K562 (cell line): ENCODE results near the gene PALMD. TPM values are rescaled to one million over a fixed set of nuclear protein-coding genes. Genes with fewer than 3 reads are reported as not detected.

Experiments
- ARID4B ChIP-seq: sonication (generic); formaldehyde crosslinking; IDR thresholded peaks from 2 replicates; pipeline ENCODE4 v1.8.0; 2022; ENCODE audit warnings: mild to moderate bottlenecking, missing genetic modification reagents
- CC2D1A ChIP-seq: fragments of 450-650 bp; IDR thresholded peaks from 2 replicates; pipeline ENCODE4 v1.6.1; 2017; ENCODE audit warnings: mild to moderate bottlenecking
- DDX20 ChIP-seq: fragments of 450-650 bp; IDR thresholded peaks from 2 replicates; pipeline ENCODE4 v1.6.1; 2016; ENCODE audit warnings: missing genetic modification characterization, low read depth, mild to moderate bottlenecking, missing compliant biosample characterization, moderate library complexity
- ELF1 ChIP-seq: fragments of 200-800 bp; sonication (Bioruptor generic); IDR thresholded peaks from 2 replicates; pipeline ENCODE4 v1.6.1; 2016; ENCODE audit warnings: missing genetic modification characterization, missing compliant biosample characterization
- NR2F6 ChIP-seq: fragments of 450-650 bp; formaldehyde crosslinking; IDR thresholded peaks from 2 replicates; pipeline ENCODE4 v1.4.0; 2020; ENCODE audit warnings: mild to moderate bottlenecking
- PHF20 ChIP-seq: fragments of 450-650 bp; IDR thresholded peaks from 2 replicates; pipeline ENCODE4 v1.6.1; 2018; ENCODE audit not compliant: partially characterized antibody
- PTRF ChIP-seq: fragments of 450-650 bp; IDR thresholded peaks from 2 replicates; pipeline ENCODE4 v1.6.1; 2016; ENCODE audit warnings: mild to moderate bottlenecking, missing genetic modification characterization, missing compliant biosample characterization
- SMAD4 ChIP-seq: fragments of 250-450 bp; sonication (Bioruptor Pico); conservative IDR thresholded peaks from 2 replicates; pipeline ENCODE4 v1.8.0; 2021; ENCODE audit warnings: inconsistent platforms, mild to moderate bottlenecking, moderate library complexity
- XRCC5 ChIP-seq: fragments of 200-400 bp; formaldehyde crosslinking; IDR thresholded peaks from 2 replicates; pipeline ENCODE4 v1.6.1; 2017; ENCODE audit warnings: low read depth, mild to moderate bottlenecking, low read length
- ZBTB40 ChIP-seq, 2 experiments: fragments of 450-650 bp in 1 of 2; sonication (generic) in 1 of 2; formaldehyde crosslinking in 1 of 2; IDR thresholded peaks; 2 replicates each; pipeline versions ENCODE4 v1.7.1 to v1.9.0; 2016 to 2022; ENCODE audit warnings: inconsistent platforms in 1 of 2, mild to moderate bottlenecking in 1 of 2, missing genetic modification reagents in 1 of 2
- ZFPM2 ChIP-seq: fragments of 250-450 bp; sonication (Bioruptor Pico); IDR thresholded peaks from 2 replicates; pipeline ENCODE4 v1.5.1; 2022; ENCODE audit warnings: mild to moderate bottlenecking
- ZNF282 ChIP-seq: sonication (generic); formaldehyde crosslinking; IDR thresholded peaks from 2 replicates; pipeline ENCODE4 v1.8.1; 2023; ENCODE audit warnings: missing genetic modification reagents
- ZNF324 ChIP-seq: fragments of 250-450 bp; sonication (Bioruptor Pico); IDR thresholded peaks from 2 replicates; pipeline ENCODE4 v1.4.0; 2020; ENCODE audit warnings: mild to moderate bottlenecking
- ZNF584 ChIP-seq: fragments of 200-800 bp; sonication (Bioruptor generic); IDR thresholded peaks from 2 replicates; pipeline ENCODE4 v1.6.1; 2016; ENCODE audit warnings: low read depth, mild to moderate bottlenecking, missing genetic modification characterization, missing compliant biosample characterization
- ZNF77 ChIP-seq: fragments of 250-450 bp; sonication (Bioruptor Pico); IDR thresholded peaks from 2 replicates; pipeline ENCODE4 v1.5.0; 2020
- ZSCAN32 ChIP-seq: fragments of 450-650 bp; formaldehyde crosslinking; IDR thresholded peaks from 2 replicates; pipeline ENCODE4 v1.4.0; 2020; ENCODE audit warnings: mild to moderate bottlenecking, moderate library complexity
- polyA plus RNA-seq, 8 experiments: library from polyadenylated mRNA; depleted of rRNA in 4 of 8; stranded (reverse) in 5 of 8; unstranded in 3 of 8; fragments of >200 nt; fragmentation: Nextera tagmentation in 2 of 8; fragmentation: Illumina TruSeq in 1 of 8; extraction: Ambion mirVana in 2 of 8; extraction: Trizol in 1 of 8; gene quantifications; 2 replicates each; pipeline versions ENCODE4 v1.2.1 to v1.2.3, GENCODE V29; 2011 to 2014; ENCODE audit warnings: inconsistent platforms in 1 of 8, missing spikeins in 1 of 8
- total RNA-seq, 7 experiments: library from RNA; depleted of rRNA in 6 of 7; stranded (reverse); fragments of >200 nt in 6 of 7; fragmentation: Illumina TruSeq in 2 of 7; extraction: Trizol in 2 of 7; gene quantifications; 2 replicates each; pipeline versions ENCODE4 v1.2.1 to v1.2.3, GENCODE V29; 2011 to 2021; ENCODE audit warnings: low replicate concordance in 1 of 7

The PALMD gene
- total and polyA plus RNA-seq, 9 of the 15 experiments (the other 6 are each of a cell fraction or from before 2014, with no cell fraction given) = 2.7 to 13.5 (median 5.4) TPM

GRCh38 chr1:99598738-99599411, 47.0 kb upstream of the PALMD start (continued):
- TF ChIP-seq ZBTB40 (IDR thresholded peaks at IDR 0.05) (0 out of 2 replicates have a peak, but pooled peaks have one; percentile 10), ZBTB40 (CRISPR knock-in tag; IDR thresholded peaks at IDR 0.05) (no peak), ELF1 (tag) (no peak), ZNF282 (no peak), SMAD4 (no peak), PTRF (tag) (no peak), DDX20 (no peak), PHF20 (no peak), XRCC5 (no peak), NR2F6 (no peak), ARID4B (CRISPR knock-in tag) (no peak), CC2D1A (no peak), ZNF77 (CRISPR knock-in tag) (no peak), ZNF584 (CRISPR knock-in tag) (no peak), ZSCAN32 (CRISPR knock-in tag) (no peak), ZNF324 (CRISPR knock-in tag) (no peak), ZFPM2 (CRISPR knock-in tag) (no peak)
